CD4-positive, alpha-beta memory T cell (primary cell): ENCODE results near the gene SFN. TPM values are rescaled to one million over a fixed set of nuclear protein-coding genes. Genes with fewer than 3 reads are reported as not detected.
A peak's percentile ranks its signal among the peaks of the same experiment; 100 is the strongest.
"Not testable (repeated sequence)": the region's sequence is repeated elsewhere in the genome, so short reads cannot be mapped to it uniquely, and the experiment has no call there.

Experiments used
- CTCF ChIA-PET: fragments of 350-600 bp; sonication (Branson Sonifier 250); formaldehyde crosslinking; loops from one replicate; lab custom pipeline; 2021; ENCODE audit warnings: inconsistent platforms; ENCODE audit not compliant: partially characterized antibody; lab: Charles Lee
- POLR2A ChIA-PET: fragments of 350-600 bp; sonication (Branson Sonifier 250); formaldehyde crosslinking; loops from one replicate; lab custom pipeline; 2021; ENCODE audit not compliant: partially characterized antibody; lab: Charles Lee
- DNase-seq, 5 donors: peaks; one replicate each; pipeline versions ENCODE4 v3.0.0 to v3.0.0-alpha.2; 2020 to 2022; ENCODE audit warnings: mixed read lengths in 1 of 5
- H3K27ac ChIP-seq: one replicate; pipeline ENCODE4 v1.7.0; 2013; ENCODE audit warnings: low read depth, low read length
- H3K27me3 ChIP-seq: 2 replicates; pipeline ENCODE4 v1.7.0; 2013; ENCODE audit warnings: mild to moderate bottlenecking, low read length, moderate library complexity; ENCODE audit not compliant: insufficient read depth
- H3K36me3 ChIP-seq: 2 replicates; pipeline ENCODE4 v1.7.0; 2013; ENCODE audit warnings: mild to moderate bottlenecking, low read length, moderate library complexity; ENCODE audit not compliant: insufficient read depth
- H3K4me1 ChIP-seq: 2 replicates; pipeline ENCODE4 v1.7.0; 2013; ENCODE audit warnings: mild to moderate bottlenecking, low read length, moderate library complexity; ENCODE audit not compliant: insufficient read depth
- H3K4me3 ChIP-seq, 2 donors: one replicate each; pipeline ENCODE4 v1.7.0; 2013; ENCODE audit warnings: low read length in 2 of 2, mild to moderate bottlenecking in 1 of 2
- H3K9me3 ChIP-seq, 2 donors: one replicate each; pipeline ENCODE4 v1.7.0; 2013; ENCODE audit warnings: low read length in 2 of 2, control low read depth in 1 of 2; ENCODE audit not compliant: control insufficient read depth in 1 of 2
- H3K27ac Mint-ChIP-seq, 7 donors: one replicate each; pipeline ENCODE4 v1.8.0; 2020 to 2021; ENCODE audit warnings: mixed read lengths in 7 of 7, mild to moderate bottlenecking in 6 of 7, inconsistent platforms in 3 of 7, moderate library complexity in 3 of 7
- H3K27me3 Mint-ChIP-seq, 2 donors: one replicate each; pipeline ENCODE4 v1.8.0; 2020 to 2021; ENCODE audit warnings: mixed read lengths in 2 of 2
- H3K36me3 Mint-ChIP-seq, 2 donors: one replicate each; pipeline ENCODE4 v1.8.0; 2020 to 2021; ENCODE audit warnings: mixed read lengths in 2 of 2, inconsistent platforms in 1 of 2, mild to moderate bottlenecking in 1 of 2
- H3K4me1 Mint-ChIP-seq, 4 donors: one replicate each; pipeline ENCODE4 v1.8.0; 2020 to 2021; ENCODE audit warnings: mixed read lengths in 4 of 4, mild to moderate bottlenecking in 1 of 4
- H3K4me3 Mint-ChIP-seq, 8 donors: one replicate each; pipeline ENCODE4 v1.8.0; 2020 to 2021; ENCODE audit warnings: mixed read lengths in 8 of 8, mild to moderate bottlenecking in 7 of 8, moderate library complexity in 6 of 8, inconsistent platforms in 3 of 8
- H3K9me3 Mint-ChIP-seq, 8 donors: one replicate each; pipeline ENCODE4 v1.8.0; 2020 to 2021; ENCODE audit warnings: mixed read lengths in 8 of 8, mild to moderate bottlenecking in 5 of 8, inconsistent platforms in 3 of 8, moderate library complexity in 1 of 8
- intact Hi-C: fragments of 100-400 bp; cut with micrococcal nuclease; formaldehyde crosslinking; loops from one replicate; pipeline ENCODE4 v1.15.1; 2023
- polyA plus RNA-seq, 2 donors: library from polyadenylated mRNA; unstranded; fragments of 300-500 nt; fragmentation: Illumina TruSeq; gene quantifications; one replicate each; pipeline ENCODE4 v1.2.3, GENCODE V29; 2021
- total RNA-seq, 2 experiments: library from RNA; stranded (reverse); gene quantifications; one replicate each; pipeline ENCODE4 v1.2.3, GENCODE V29; 2021

The SFN gene
- total and polyA plus RNA-seq, 4 experiments from 2014 or later: 0.76 to 0.83 TPM; not detected in 2

DNA sequence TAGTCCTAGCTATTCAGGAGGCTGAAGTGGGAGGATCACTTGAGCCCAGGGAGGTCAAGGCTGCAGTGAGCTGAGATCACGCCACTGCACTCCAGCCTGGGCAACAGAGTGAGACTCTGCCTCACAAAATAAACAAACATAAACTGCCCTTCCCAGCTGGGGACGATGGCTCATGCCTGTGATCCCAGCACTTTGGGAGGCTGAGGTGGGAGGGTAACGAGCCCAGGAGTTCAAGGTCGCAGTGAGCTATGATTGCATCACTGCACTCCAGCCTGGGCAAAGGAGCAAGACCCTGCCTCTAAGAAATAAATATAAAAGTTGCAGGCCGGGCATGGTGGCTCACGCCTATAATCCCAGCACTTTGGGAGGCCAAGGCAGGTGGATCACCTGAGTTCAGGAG, 18.7 kb downstream of the SFN start:
- H3K36me3 Mint-ChIP-seq: peaks cover 39 to 63% of the 10 kb centered on the region in 2 donors
- H3K4me1 ChIP-seq, H3K27ac ChIP-seq, H3K9me3 Mint-ChIP-seq, H3K4me1 Mint-ChIP-seq, H3K9me3 ChIP-seq, DNase-seq, H3K4me3 ChIP-seq, H3K27me3 ChIP-seq, H3K4me3 Mint-ChIP-seq, H3K27me3 Mint-ChIP-seq, intact Hi-C loops: not testable (repeated sequence)
- POLR2A ChIA-PET: interaction anchor here (0.6 to 2.0 kb wide), 4 partner anchors 9 to 198 kb away, joined by 3 to 5 read pairs (median 4); partner anchors contain the start of gene GPN2
- peaks cover 64% of the 10 kb centered on the region for H3K36me3 ChIP-seq
- CTCF ChIA-PET: interaction anchor here (1.2 to 5.2 kb wide), 10 partner anchors 9 to 280 kb away, joined by 3 to 45 read pairs (median 7); partner anchors contain the start of genes GPATCH3 and GPN2
- H3K27ac Mint-ChIP-seq: peak overlapping the region in 1 of 7 donors; percentile 22

- H3K36me3 Mint-ChIP-seq: peaks cover 44 to 64% of the 10 kb centered on the region in 2 donors
- H3K9me3 Mint-ChIP-seq: peaks cover 0 to 3% (median 0%) of the 10 kb centered on the region in 8 donors
- H3K9me3 ChIP-seq: no peaks in the 10 kb centered on the region
- ChIA-PET POLR2A (interaction anchor here (1.1 kb wide), 1 partner anchor 14 kb away, joined by 3 read pairs; no protein-coding TSS in a partner anchor), CTCF (interaction anchor here (0.8 to 3.1 kb wide), 8 partner anchors 9 to 281 kb away, joined by 3 to 11 read pairs (median 4); partner anchors contain the start of gene GPATCH3)
- DNase-seq: no peak
- H3K4me3 ChIP-seq: no peak overlapping the region
- intact Hi-C loops: no loop called here
- peaks cover 6% of the 10 kb centered on the region for H3K4me1 ChIP-seq
- H3K4me3 Mint-ChIP-seq: no peak overlapping the region
- no peaks in the 10 kb centered on the region for H3K27me3 Mint-ChIP-seq
- H3K27ac ChIP-seq: no peak overlapping the region
- H3K36me3 ChIP-seq: peaks cover 61% of the 10 kb centered on the region
- peak overlapping the region in 4 of 7 donors; percentile 7 to 82 (median 22) for H3K27ac Mint-ChIP-seq
- peaks cover 6 to 14% (median 10%) of the 10 kb centered on the region in 4 donors for H3K4me1 Mint-ChIP-seq
- H3K27me3 ChIP-seq: no peaks in the 10 kb centered on the region
Observed at GRCh38 chr1:26882696-26883463, 19.9 kb downstream of the SFN start.

- Mint-ChIP-seq H3K4me1 (peaks cover 26 to 42% (median 31%) of the 10 kb centered on the region in 4 donors), H3K36me3 (peaks cover 45 to 66% of the 10 kb centered on the region in 2 donors), H3K27me3 (no peaks in the 10 kb centered on the region), H3K27ac (peak overlapping the region; percentile 3 to 97 (median 67)), H3K9me3 (peaks cover 0 to 1% (median 0%) of the 10 kb centered on the region in 8 donors), H3K4me3 (peak overlapping the region; percentile 22 to 79 (median 52))
- intact Hi-C loops: no loop called here
- ChIA-PET POLR2A (interaction anchor here (0.6 to 7.0 kb wide), 4 partner anchors 12 to 267 kb away, joined by 3 to 114 read pairs (median 6); partner anchors contain the start of gene GPATCH3), CTCF (interaction anchor here (0.6 to 3.0 kb wide), 16 partner anchors 9 to 285 kb away, joined by 3 to 14 read pairs (median 5); partner anchors contain the start of gene GPATCH3)
- peak in 2 of 5 donors; percentile 11 to 20 for DNase-seq
- Histone ChIP-seq H3K27me3 (no peaks in the 10 kb centered on the region), H3K27ac (no peak overlapping the region), H3K4me1 (peaks cover 34% of the 10 kb centered on the region), H3K36me3 (peaks cover 60% of the 10 kb centered on the region), H3K4me3 (no peak overlapping the region), H3K9me3 (no peaks in the 10 kb centered on the region)
Observed at GRCh38 chr1:26887125-26887524, 24.2 kb downstream of the SFN start.

DNA sequence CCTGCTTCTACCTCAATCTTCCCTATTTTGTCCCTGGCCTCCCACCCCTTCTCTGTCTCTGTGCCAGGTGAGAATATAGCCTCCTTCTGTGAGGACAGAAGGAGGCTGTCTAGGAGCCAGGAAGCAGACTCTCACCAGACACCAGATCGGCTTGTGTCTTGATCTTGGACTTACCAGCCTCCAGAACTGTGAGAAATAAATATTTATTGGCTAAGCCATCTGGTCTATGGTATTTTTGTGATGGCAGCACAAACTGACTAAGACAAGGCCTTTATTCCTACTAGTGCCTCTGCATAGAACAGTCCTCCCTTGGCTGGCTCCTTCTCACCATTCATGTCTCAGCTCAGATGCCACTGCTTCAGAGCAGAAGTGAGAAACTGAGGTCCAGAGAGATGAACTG, 25.3 kb downstream of the SFN start:
- ChIA-PET POLR2A (interaction anchor here (3.1 to 7.0 kb wide), 3 partner anchors 11 to 388 kb away, joined by 16 to 114 read pairs (median 27); partner anchors contain the start of gene GPATCH3), CTCF (interaction anchor here (0.6 to 3.1 kb wide), 9 partner anchors 9 to 286 kb away, joined by 3 to 15 read pairs (median 9); partner anchors contain the start of gene GPATCH3)
- Histone ChIP-seq H3K4me1 (peaks cover 34% of the 10 kb centered on the region), H3K27ac (no peak overlapping the region), H3K4me3 (no peak overlapping the region), H3K36me3 (peaks cover 56% of the 10 kb centered on the region), H3K27me3 (no peaks in the 10 kb centered on the region), H3K9me3 (no peaks in the 10 kb centered on the region)
- H3K4me3 Mint-ChIP-seq: peak overlapping the region; percentile 91 to 97 (median 96)
- DNase-seq: no peak
- H3K27ac Mint-ChIP-seq: peak overlapping the region in 6 of 7 donors; percentile 81 to 98 (median 97)
- H3K4me1 Mint-ChIP-seq: peaks cover 22 to 42% (median 31%) of the 10 kb centered on the region in 4 donors
- H3K27me3 Mint-ChIP-seq: no peaks in the 10 kb centered on the region
- intact Hi-C loops: no loop called here
- H3K9me3 Mint-ChIP-seq: no peaks in the 10 kb centered on the region
- H3K36me3 Mint-ChIP-seq: peaks cover 36 to 63% of the 10 kb centered on the region in 2 donors

DNA sequence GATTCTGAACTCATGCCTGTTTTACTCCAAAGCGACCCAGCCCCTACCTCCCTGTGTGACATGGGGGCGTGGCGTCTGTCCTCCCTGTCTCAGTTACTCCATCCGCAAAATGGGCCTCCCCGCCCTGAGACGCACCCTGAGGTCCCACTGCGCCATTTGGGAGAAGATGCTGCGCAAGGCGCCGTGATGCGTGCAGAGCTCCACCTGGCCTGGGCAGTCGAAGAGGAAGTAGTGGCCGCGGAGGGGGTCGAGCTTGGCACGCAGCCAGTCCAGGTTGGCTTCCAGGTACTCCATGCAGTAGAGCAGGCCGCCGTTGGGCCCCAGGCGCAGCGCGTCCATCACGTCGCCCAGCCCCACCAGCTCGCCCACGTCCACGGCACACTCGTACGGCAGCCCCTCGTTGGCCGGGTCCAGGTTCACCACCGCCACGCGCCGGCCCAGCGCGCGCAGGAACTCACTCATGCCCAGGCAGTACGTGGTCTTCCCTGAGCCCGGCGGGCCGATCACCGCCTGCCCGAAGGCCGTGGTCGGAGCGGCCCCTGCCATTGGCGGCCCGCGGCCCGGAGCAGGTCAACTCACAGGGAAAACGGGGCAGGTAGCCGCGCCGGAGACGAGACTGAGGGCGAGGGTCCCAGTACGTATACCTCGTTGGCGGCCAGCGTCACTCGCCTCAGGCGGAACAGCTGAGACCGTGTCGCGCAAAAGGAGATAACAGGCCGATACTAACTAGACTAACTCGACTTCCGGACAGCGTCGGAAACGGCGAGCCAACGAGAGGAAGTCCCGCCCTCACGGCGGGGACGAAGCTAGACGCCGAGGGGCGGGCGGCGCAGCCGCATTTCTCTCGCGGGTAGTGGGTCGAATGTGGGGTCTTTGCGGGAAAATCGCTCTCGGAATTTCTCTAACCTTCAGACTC, 26.9 kb downstream of the SFN start, which contains the start of gene GPN2:
GPN2 (minus strand) TSS at position 733 of the 916 bp plus-strand sequence; CDS start at position 546, 187 bp downstream.
- intact Hi-C loops: loop anchor here (1.0 kb wide), 2 partner anchors 10 to 25 kb away; partner anchors contain the start of gene GPATCH3
- peaks cover 34% of the 10 kb centered on the region for H3K4me1 ChIP-seq
- Mint-ChIP-seq H3K27me3 (no peaks in the 10 kb centered on the region), H3K4me1 (peaks cover 22 to 46% (median 31%) of the 10 kb centered on the region in 4 donors), H3K4me3 (peak within 1 kb of the TSS; percentile 91 to 97 (median 96)), H3K9me3 (no peaks in the 10 kb centered on the region), H3K27ac (peak within 1 kb of the TSS; percentile 97 to 98 (median 97)), H3K36me3 (peaks cover 36 to 60% of the 10 kb centered on the region in 2 donors)
- ChIA-PET POLR2A (interaction anchor here (0.6 to 7.0 kb wide), 24 partner anchors 9 to 1691 kb away, joined by 3 to 114 read pairs (median 5); partner anchors contain the start of genes ARID1A, GPATCH3, NUDC and SFN), CTCF (interaction anchor here (1.1 to 3.1 kb wide), 12 partner anchors 9 to 288 kb away, joined by 3 to 15 read pairs (median 5); no protein-coding TSS in a partner anchor)
- H3K9me3 ChIP-seq: no peaks in the 10 kb centered on the region
- H3K27me3 ChIP-seq: no peaks in the 10 kb centered on the region
- H3K4me3 ChIP-seq: peak within 1 kb of the TSS; percentile 81 to 98
- H3K36me3 ChIP-seq: peaks cover 53% of the 10 kb centered on the region
- peak within 1 kb of the TSS; percentile 93 for H3K27ac ChIP-seq
- DNase-seq: peak; percentile 72 to 84 (median 75)

- Mint-ChIP-seq H3K27ac (peak overlapping the region; percentile 97 to 98 (median 97)), H3K36me3 (peaks cover 32 to 61% of the 10 kb centered on the region in 2 donors), H3K4me1 (peaks cover 17 to 43% (median 31%) of the 10 kb centered on the region in 4 donors), H3K27me3 (no peaks in the 10 kb centered on the region), H3K9me3 (no peaks in the 10 kb centered on the region), H3K4me3 (peak overlapping the region; percentile 91 to 97 (median 96))
- intact Hi-C loops: loop anchor here (1.0 kb wide), 2 partner anchors 10 to 25 kb away; partner anchors contain the start of gene GPATCH3
- no peak for DNase-seq
- peaks cover 53% of the 10 kb centered on the region for H3K36me3 ChIP-seq
- H3K27me3 ChIP-seq: no peaks in the 10 kb centered on the region
- H3K4me1 ChIP-seq: peaks cover 34% of the 10 kb centered on the region
- peak overlapping the region; percentile 81 to 98 for H3K4me3 ChIP-seq
- POLR2A ChIA-PET: interaction anchor here (0.6 to 7.0 kb wide), 23 partner anchors 9 to 1691 kb away, joined by 3 to 114 read pairs (median 5); partner anchors contain the start of genes ARID1A, GPATCH3, NUDC and SFN
- CTCF ChIA-PET: interaction anchor here (1.1 to 3.1 kb wide), 7 partner anchors 9 to 289 kb away, joined by 4 to 15 read pairs (median 5); no protein-coding TSS in a partner anchor
- H3K27ac ChIP-seq: peak overlapping the region; percentile 93
- no peaks in the 10 kb centered on the region for H3K9me3 ChIP-seq
Observed at GRCh38 chr1:26890467-26890796, 27.5 kb downstream of the SFN start.
